GM19455 (cell line): ENCODE measurements around the gene EXD2.
"Not testable (repeated sequence)": the region's sequence is repeated elsewhere in the genome, so short reads cannot be mapped to it uniquely, and the experiment has no call there.

ENCODE experiments used
- ATAC-seq: cut with Tn5 transposase; IDR thresholded peaks from one replicate; pipeline ENCODE4 v1.9.1; 2021; ENCODE audit not compliant: unreplicated experiment

The EXD2 gene

GRCh38 chr14:69274321-69274720, 83.0 kb downstream of the EXD2 start:
- ATAC-seq: no peak

- ATAC-seq: no peak
Measured at GRCh38 chr14:69275331-69275730, 84.0 kb downstream of the EXD2 start.

GRCh38 chr14:69277356-69277755, 86.1 kb downstream of the EXD2 start:
- ATAC-seq: not testable (repeated sequence)

- no peak for ATAC-seq
Measured at GRCh38 chr14:69280746-69281291, 89.5 kb downstream of the EXD2 start.

GRCh38 chr14:69281450-69282169, 90.3 kb downstream of the EXD2 start:
- ATAC-seq: no peak

GRCh38 chr14:69282448-69282847, 91.2 kb downstream of the EXD2 start:
- ATAC-seq: no peak

GRCh38 chr14:69284170-69284569, 92.9 kb downstream of the EXD2 start:
- ATAC-seq: no peak

GRCh38 chr14:69285661-69286255, 94.5 kb downstream of the EXD2 start:
- ATAC-seq: no peak

GRCh38 chr14:69287098-69288010, 96.1 kb downstream of the EXD2 start:
- no peak for ATAC-seq

GRCh38 chr14:69288011-69288771, 96.9 kb downstream of the EXD2 start:
- ATAC-seq: no peak

GRCh38 chr14:69288956-69289705, 97.8 kb downstream of the EXD2 start:
- no peak for ATAC-seq

GRCh38 chr14:69289811-69290520, 98.7 kb downstream of the EXD2 start:
- no peak for ATAC-seq

- not testable (repeated sequence) for ATAC-seq
Measured at GRCh38 chr14:69290881-69291280, 99.6 kb downstream of the EXD2 start.

GRCh38 chr14:69291396-69291795, 100.1 kb downstream of the EXD2 start:
- no peak for ATAC-seq

- no peak for ATAC-seq
Measured at GRCh38 chr14:69291891-69292561, 100.7 kb downstream of the EXD2 start.
